ENCODE measurements around the gene PDCD10.

GRCh38 chr3:167668651-167669050 is 66.0 kb downstream of the PDCD10 start:
- no peak for TF ChIP-seq CTCF (IDR thresholded peaks at IDR 0.05)
- no peak for TF ChIP-seq POLR2A (IDR thresholded peaks at IDR 0.05)
- TF ChIP-seq POLR2AphosphoS5 (IDR thresholded peaks at IDR 0.05) = no peak
